ENCODE measurements around the gene RNU1-2.
"Not testable (repeated sequence)": the region's sequence is repeated elsewhere in the genome, so short reads cannot be mapped to it uniquely, and the experiment has no call there.

RNU1-2 gene

DNA sequence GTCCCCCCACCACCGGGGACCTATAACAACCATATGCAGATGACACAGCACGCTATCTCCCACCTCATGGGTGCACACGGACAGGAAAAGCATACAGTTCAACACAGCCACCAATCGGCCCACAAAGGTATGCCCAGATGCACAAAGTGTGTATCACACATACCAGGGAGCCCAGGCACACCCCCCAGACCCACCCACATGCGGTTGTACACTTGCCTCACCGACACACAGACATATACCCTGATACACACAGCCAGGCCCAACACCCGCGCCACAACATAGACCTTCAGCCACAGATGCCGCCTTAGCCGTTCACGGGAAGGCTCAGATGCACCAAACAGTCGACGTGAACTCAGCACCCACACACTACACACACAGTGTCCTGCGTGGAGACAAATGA lies 31.5 kb downstream of the RNU1-2 start:
- DNase-seq: no peak

DNA sequence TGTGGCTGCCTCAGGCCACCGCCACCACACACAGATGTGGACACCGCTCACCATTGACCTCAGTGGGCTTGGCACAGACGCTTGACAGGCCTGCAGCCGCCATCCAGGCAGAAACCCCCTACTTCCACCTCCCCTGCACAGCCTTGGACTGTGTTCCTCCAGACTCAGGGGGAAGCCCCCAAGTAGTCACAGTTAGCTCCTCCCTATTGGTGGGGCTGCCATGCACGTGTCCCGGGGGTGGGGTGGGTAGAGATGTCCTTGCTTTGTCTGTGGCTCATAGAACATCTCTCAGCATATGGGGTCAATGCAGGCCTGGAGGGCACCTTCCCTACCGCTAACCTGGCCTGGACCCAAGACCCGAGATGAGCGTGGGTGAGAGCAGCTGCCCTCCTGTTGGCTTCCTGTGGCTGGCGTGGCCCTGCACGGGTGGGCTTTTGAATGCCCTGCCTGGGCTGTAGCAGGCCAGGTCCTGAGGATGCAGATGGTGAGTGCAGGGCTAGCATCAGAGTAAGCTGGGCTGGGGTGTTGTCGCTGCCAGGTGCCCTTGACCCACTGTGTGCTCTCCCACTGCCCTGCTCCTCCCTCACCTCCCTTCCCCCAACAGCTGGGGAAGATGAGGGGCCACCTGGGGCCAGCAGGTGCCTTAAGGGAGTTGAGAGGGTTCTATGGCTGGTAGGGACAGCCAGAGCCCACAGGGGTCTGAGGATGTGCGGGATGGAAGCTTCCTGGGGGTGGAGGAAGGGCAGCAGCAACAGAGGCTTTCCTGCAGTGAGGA lies 32.1 kb downstream of the RNU1-2 start:
- no peak for DNase-seq

DNA sequence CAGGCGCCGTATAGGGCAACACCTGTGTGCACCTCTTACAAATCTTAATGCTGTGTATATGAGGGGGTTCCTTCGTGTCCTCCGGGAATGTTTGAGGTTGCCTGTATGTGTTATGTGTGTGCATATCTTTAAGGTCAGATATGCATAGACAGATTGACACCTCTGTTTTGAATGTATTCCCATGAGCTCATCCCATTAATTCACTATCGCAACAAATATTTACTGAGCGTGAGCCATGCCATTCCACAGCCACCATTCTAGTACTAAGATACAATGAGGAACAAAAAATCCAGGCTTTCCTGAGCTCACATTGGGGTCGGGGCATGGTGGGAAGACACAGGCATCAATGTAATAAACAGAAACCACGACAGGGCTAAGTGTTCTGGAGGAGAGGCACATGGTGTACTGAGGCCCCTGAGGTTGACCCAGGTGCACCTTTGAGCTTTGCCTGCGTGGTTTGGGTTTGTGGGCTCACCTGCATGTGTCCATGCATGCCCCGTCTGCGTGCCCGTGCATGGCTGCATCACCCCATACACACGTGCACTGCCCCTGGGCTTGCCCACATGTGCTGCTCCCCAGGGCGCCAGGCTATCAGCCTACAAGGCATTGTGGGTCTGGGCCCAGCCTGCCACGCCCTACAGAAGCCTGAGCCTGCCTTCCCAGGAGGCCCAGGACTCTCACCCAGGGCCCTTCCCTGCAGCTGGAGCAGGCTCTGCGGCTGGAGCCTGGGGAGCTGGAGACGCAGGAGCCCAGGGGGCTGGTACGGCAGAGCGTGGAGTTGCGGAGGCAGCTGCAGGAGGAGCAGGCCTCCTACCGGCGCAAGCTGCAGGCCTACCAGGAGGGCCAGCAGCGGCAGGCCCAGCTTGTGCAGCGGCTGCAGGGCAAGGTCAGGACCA lies 33.6 kb downstream of the RNU1-2 start:
- DNase-seq: not testable (repeated sequence)

DNA sequence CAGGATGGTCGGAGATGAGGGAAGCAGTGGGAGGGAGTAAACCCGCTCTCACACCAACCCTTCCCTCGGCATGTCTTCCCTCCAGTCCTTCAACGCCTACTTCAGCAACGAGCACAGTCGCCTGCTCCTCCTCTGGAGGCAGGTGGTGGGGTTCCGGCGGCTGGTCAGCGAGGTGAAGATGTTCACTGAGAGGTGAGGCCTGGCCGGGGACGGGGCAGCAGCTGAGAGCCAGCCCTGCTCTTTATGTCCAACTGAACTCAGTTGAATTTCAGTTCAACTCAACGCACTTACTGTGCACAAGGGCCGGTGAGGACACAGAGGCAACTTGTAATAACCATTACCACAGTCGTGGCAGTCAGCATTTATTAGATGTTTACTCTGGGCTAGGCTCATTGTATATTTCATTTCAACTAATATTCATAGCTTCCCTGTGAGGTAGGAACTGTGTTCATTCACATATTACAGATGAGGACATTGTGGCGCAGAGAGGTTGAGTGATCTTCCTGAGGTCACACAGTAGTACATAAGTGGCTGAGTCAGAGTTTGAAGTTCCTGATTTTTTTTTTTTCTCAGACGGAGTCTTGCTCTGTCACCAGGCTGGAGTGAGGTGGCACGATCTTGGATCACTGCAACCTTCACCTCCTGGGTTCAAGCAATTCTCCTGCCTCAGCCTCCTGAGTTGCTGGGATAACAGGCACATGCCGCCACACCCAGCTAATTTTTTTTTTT lies 35.6 kb downstream of the RNU1-2 start:
- not testable (repeated sequence) for DNase-seq

DNA sequence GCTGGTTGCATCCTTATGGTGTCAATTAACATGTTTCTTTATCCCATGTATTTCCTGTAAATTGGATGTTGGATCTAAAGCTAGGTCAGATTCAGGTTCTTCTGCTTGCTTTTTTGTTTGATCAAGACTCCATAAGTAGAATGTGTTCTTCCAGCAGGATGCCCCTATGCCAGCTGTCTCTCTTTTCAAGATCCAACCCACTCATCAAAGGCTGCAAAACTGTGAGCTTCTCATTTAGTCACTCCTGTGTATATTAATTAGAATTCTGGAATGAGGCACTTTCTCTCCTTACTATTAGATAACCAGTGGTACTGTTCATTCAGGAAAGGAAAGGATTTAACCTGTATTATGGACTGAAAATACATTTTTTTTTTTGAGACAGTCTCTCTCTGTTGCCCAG lies 38.2 kb downstream of the RNU1-2 start:
- not testable (repeated sequence) for DNase-seq

DNA sequence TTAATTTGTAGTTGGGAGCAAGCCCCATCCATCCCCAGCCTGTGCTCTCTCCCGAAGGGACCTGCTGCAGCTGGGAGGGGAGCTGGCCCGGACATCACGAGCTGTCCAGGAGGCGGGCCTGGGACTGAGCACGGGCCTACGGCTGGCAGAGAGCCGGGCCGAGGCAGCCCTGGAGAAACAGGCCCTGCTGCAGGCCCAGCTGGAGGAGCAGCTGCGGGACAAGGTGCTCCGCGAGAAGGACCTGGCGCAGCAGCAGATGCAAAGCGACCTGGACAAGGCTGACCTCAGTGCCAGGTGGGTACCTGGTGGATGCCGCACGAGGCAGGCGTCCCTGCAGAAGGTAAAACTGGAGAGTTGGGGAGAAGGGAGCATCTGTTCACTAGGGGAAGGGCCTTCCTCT lies 40.8 kb downstream of the RNU1-2 start:
- not testable (repeated sequence) for DNase-seq

DNA sequence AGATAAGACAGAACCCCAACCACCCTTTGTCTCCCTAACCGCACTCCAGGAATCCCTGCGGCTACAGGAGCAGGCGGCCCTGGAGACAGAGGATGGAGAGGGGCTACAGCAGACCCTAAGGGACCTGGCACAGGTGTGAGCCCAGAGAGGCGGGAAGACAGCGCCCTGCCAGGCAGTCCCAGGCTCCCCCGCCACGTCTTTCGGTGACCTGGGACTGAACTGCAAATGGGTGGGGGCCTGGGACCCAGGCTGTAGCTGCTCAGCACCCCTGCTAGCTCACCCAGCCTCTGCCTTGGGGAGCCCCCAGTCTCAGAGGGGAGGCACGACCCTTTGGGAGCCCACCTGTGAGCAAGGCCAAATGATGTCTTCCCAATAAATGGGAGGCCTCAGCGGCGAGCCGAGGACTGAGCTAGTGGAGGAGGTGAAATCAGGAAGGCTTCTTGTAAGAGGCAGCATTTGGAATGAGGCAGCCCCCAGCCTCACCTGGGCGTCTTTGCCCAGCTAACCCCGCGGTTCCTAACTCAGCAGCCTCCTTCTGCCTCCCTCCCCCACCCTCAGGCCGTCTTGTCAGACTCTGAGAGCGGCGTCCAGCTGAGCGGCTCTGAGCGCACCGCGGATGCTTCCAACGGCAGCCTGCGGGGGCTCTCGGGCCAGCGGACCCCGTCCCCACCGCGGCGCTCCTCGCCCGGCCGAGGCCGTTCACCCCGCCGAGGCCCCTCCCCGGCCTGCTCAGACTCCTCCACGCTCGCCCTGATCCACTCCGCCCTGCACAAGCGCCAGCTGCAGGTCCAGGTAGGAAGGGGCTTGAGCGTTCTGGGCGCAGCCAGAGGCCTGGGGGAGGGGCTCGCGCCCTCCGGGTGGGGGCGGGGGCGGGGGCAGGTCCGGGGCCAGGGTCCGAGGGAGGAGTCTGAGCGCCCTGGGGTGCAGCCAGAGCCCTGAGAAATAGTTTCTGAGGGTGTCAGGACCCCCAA lies 42.9 kb downstream of the RNU1-2 start:
- DNase-seq: no peak

DNA sequence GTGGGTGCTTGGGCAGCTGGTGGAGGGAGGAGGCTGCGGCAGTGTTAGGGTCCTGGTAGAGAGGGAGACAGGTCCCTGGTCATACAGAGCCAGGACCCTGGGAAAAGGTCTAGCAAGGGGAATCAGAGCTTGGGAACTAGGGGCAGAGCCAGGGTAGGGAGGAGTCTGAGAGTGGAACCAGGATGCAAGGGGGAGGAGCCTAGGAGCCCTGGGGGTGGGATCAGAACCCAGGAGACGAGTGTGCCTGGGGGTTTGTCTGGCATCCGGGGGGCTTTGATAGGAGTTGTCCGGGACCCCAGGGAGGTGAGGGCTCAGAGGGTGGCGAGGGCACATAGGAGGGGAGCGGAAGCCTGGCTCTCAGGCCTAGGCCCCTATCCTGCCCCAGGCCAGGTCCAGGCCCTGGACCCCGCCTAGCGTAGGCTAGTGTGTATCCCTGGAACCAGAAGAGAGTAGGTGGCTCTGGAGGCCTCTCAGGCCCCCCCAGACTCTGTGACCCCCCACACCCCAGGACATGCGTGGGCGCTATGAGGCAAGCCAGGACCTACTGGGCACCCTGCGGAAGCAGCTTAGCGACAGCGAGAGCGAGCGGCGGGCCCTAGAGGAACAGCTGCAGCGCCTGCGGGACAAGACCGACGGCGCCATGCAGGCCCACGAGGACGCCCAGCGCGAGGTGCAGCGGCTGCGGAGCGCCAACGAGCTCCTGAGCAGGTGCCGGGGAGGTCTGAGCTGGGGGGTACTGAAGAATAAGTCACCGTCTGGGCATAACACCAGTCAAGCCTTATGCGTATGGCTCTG lies 43.8 kb downstream of the RNU1-2 start:
- not testable (repeated sequence) for DNase-seq

DNA sequence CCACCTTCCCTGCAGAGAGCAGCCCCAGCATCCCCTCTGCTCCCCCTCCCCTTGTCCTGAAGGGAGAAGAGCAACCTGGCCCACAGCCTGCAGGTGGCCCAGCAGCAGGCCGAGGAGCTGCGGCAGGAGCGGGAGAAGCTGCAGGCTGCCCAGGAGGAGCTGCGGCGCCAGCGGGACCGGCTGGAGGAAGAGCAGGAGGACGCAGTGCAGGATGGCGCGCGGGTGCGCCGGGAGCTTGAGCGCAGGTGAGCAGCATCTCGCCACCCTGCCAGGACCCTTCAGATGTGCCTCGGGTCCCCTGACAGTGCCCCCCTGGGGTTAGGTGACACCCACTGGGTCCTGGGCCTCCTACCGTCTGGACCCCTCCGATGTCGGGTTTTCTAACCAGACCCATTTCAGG lies 48.3 kb downstream of the RNU1-2 start:
- DNase-seq: no peak

DNA sequence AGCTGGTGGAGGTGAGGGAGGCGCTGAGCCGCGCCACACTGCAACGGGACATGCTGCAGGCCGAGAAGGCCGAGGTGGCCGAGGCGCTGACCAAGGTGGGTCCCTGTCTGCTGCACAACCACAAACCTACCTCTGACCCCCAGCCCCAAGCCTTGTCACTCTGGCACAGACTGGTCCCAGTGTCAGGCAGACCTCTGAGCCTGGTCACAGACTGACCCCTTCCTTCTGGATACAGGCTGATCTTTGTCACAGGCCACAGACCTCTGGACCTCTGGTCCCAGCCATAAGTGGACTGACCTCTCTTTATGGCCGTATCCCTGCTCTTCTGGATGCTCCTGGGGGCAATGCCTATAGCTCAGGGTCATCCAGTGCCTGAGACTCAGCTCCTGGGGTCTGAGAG lies 49.7 kb downstream of the RNU1-2 start:
- DNase-seq: not testable (repeated sequence)

Measured in central memory CD4-positive, alpha-beta T cell (primary cell).